Measurements from ENCODE around the gene COL11A1. TPM values are rescaled to one million over a fixed set of nuclear protein-coding genes. Genes with fewer than 3 reads are reported as not detected.
"Not testable (repeated sequence)": the region's sequence is repeated elsewhere in the genome, so short reads cannot be mapped to it uniquely, and the experiment has no call there.

Gene COL11A1
- total RNA-seq, 2 donors from 2014 or later: 1.00 to 1.3 TPM

DNA sequence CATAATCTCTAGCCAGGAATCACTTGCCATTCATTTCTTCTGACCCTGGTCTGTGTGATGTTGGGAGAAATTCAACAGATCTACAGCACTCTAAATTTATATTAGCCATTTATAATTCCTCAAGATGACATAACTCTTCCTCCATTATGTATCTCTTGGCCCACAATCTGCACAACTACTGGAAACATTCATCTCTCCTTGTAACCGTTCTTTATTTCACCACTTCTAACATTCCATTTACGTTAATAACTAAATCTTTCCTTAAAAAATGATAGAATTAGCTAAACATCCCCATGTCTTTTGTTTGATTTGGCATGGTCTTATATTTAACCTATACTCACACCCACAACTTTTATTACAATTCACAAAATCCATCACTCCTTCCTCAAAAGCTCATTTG, 166.0 kb downstream of the COL11A1 start:
- intact Hi-C loops (cut with DNase I): no loop called here
- no peak for DNase-seq (ENCODE audit: low spot score)

DNA sequence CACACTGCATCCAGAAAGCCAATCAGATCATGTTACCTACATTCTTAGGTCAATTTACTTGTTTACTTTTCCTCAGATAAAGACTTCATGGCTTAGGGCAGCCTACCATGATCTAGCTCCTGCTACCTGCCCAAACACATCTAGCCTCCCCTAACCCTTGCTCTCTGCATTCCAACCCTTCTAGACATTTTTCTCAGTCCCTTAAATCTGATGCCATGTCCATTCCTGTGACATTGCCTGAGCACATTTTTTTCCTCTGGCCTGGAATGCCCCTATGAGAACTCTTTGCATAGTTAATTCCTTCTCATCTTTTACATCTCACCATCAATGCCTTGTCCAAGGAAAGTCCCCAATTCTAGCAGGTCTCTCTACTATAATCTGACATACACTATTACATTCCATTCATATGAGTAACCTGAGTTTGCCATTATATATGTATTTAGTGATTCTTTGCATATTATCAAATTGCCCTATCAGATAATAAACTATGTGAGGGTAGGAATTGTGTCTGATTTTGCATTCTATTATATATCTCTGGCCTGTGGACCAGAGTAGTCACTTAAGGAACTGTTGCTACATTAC, 166.9 kb downstream of the COL11A1 start:
- no peak for DNase-seq (ENCODE audit: low spot score)
- intact Hi-C loops (cut with DNase I): no loop called here

DNA sequence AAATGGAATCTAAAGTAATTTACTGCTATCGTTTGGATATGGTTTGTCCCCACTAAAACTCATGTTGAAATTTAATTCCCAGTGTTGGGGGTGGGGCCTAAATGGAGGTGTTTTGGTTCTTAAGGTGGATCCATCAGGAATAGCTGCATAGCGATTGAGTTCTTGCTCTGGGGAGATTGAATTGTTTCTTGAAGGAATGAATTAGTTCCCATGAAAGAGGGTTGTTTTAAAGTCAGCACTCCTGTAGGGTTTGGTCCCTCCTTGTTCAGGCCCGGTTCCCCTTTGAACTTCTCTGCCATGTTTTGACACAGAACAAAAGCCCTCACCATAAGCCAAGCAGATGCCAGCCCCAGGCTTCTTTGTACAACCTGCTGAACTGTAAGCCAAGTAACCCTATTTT, 170.9 kb downstream of the COL11A1 start:
- no peak for DNase-seq (ENCODE audit: low spot score)
- intact Hi-C loops (cut with DNase I): no loop called here

DNA sequence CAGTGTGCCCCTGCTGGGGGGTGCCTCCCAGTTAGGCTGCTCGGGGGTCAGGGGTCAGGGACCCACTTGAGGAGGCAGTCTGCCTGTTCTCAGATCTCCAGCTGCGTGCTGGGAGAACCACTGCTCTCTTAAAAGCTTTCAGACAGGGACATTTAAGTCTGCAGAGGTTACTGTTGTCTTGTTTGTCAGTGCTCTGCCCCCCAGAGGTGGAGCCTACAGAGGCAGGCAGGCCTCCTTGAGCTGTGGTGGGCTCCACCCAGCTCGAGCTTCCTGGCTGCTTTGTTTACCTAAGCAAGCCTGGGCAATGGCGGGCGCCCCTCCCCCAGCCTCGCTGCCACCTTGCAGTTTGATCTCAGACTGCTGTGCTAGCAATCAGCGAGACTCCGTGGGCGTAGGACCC, 175.0 kb downstream of the COL11A1 start:
- not testable (repeated sequence) for DNase-seq (ENCODE audit: low spot score)

DNA sequence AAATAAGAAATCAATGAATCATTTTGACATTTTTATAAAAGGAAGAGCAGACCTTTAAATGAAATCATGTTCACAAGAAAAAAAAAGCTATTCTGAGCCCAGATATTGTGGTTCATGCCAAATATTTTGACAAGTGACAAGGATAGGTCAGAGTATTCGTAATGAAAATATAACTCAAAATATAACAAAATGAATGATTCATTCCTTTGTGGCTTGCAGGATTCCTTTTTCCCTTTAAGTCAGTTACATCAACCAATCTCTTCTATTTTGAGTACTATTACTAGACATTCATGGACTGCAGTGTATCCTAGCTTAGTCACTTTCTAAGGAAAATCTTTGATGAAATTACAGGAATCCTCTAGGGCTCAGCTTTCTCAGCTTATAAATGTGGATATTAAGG, 188.7 kb downstream of the COL11A1 start:
- no peak for DNase-seq (ENCODE audit: low spot score)
- intact Hi-C loops (cut with DNase I): no loop called here

More for the DNA sequence above, 175.0 kb downstream of the COL11A1 start:
- intact Hi-C loops (cut with DNase I): not testable (repeated sequence)

DNA sequence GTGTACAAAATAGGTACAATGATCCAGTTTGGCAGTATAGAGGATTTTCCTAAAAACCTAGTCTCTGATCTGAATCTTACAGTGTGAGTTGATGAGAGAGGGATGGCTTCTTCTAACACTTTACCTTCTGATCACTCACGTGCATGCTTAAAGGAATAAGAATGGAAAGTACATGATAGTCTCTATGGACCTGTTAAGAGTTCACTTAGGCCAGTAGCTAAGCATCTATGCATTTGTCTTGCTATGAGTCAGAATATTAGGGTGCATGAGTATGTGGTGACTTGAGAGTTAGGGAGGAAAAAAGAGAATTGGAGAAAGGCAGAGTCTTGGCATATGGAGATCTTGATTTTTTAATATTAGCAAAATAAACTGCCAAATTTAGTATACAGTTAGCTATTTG, 206.3 kb downstream of the COL11A1 start:
- intact Hi-C loops (cut with DNase I): no loop called here
- DNase-seq (ENCODE audit: low spot score): no peak

DNA sequence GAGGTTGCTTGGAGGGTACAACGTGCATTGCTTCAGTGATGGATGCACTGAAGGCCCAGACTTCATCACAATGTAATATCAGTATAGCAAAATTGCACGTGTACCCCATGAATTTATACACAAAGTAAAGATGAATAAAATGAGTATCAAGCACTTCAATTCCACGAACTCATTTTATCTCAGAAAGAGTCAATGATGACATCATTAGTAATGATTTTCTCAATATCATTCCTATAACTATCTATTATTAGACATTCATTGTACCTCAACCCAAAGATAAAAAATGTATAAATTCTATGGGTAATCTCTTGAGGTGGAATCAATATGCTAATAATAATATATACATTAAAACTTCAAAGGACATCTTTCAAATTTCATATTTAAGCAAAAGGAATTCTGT, 208.4 kb downstream of the COL11A1 start:
- intact Hi-C loops (cut with DNase I): no loop called here

DNA sequence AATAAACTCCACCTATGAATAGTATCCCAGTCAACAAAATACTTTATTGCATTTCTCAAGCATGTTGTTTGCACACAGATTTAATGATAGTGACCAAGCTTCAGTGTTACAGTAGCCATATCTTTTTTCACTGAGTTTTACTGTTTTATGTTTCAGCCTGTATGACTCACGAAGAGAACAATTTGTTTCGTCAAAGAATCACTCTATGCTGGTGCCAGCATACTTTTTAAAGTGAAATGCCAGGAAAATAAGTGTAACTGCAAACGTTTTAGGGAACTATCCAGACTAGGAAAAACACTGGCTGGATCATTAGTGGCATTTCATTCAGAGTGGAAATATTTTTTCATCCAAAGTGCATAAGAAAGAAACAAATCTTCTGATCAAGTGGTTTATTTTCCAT, 210.8 kb downstream of the COL11A1 start:
- intact Hi-C loops (cut with DNase I): no loop called here
- DNase-seq (ENCODE audit: low spot score): no peak

More for the DNA sequence above, 208.4 kb downstream of the COL11A1 start:
- DNase-seq (ENCODE audit: low spot score): no peak

DNA sequence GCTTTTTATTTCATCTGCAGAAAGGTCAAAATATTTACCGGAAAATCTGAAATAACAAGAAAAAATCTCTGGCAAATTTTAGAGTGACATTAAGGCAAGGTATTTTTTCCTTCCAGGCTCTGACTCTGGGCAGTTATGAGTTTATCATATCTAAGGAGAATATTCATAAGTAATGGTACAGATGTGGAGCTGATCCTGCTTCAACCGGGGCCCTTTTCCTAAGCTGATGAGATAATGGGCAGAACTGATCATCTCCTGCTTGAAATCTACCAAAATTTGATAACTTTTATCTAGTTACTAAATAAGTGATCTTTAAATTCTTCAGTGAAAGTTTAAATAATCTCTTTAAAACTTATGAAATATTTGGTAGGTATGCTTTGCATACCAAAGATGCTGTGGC, 211.6 kb downstream of the COL11A1 start:
- intact Hi-C loops (cut with DNase I): no loop called here
- no peak for DNase-seq (ENCODE audit: low spot score)

DNA sequence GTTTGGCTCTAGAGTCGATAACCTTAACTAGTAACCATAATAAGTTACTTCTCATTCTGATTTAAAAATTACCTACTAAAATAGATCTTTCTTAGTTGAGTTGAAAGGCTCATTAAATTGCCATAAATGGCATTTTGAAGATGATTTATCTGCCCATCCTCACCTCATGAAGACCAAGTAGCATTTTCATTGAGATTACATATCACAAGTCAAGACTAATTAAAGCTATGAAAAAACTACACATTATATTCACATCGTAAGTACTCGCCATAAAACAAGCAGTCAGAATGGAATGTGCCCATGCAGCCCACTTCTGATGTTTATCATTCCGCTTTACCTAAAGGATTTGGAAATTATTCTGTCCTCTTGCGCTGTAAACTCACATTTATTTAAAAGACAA, 212.0 kb downstream of the COL11A1 start:
- DNase-seq (ENCODE audit: low spot score): no peak
- intact Hi-C loops (cut with DNase I): no loop called here

DNA sequence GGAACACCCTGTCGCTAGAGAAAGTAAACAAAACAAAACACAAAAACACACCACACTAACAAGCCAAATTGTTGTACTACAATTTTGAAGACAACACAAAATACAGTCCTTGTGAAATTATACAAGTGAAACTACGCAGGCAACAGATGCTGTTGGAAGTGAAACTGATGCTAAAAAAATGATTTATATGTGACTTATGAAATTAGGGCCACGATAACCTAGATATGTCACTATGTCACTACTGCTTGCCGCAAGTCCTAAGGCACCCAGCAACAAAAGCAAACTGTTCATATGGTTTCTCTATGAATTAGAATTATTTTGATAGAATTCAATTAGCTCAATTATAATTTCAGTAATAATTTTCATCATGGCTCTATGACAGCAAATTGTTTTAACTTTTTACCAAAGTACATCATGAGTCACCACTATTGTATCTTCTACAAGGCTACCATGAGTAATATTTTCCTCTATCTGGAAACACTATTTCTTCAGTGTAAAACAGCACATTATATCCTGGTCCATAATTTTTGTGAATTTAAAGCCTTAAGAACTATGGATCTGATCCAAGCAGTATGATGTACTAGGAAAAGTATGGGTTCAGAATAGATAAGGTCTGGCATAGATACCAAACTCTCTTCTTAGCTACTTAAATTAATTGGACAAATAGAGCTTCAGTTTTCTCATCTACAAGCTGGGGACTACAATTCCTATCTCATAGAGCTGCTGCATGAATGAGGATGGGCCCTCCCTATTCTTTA, 216.3 kb downstream of the COL11A1 start:
- no peak for DNase-seq (ENCODE audit: low spot score)
- intact Hi-C loops (cut with DNase I): no loop called here

DNA sequence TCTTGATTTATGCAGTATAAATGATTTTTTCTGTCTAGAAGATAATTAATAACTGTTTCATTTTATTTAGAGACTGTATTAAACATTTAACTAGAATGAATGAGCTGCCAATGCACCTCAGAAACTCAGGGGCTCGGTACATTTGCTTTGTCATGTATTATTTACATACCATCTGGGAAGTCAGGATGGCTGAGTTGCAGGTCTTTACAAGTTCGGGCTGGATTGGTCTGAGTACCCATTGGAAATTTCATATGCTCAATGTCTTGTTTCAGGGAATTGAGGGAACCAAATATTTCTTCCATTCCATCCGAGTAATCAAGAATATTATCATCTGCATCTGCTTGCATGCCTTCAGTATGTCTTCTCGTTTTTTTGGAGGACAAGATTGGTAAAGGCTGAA, 221.7 kb downstream of the COL11A1 start:
- DNase-seq (ENCODE audit: low spot score): no peak
- intact Hi-C loops (cut with DNase I): no loop called here

DNA sequence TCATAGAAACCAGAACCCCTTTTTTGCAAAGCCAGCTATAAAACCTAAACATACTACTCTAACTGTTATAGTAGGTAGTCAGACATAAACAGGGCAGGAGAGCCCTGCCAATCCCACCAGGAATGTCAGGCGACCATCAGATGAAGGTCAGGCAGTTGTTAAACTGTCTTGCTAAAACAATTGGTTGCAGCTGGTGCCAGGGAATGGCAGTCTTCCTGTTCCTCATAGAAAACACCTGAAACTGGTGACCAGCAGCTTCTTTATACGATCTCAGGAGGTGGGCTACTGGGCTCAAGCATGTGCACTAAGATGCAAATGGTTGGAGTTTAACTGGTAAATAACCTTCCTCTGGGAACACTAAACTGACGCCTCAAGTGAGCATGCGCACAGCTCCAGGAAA, 224.1 kb downstream of the COL11A1 start:
- no peak for DNase-seq (ENCODE audit: low spot score)
- intact Hi-C loops (cut with DNase I): no loop called here

DNA sequence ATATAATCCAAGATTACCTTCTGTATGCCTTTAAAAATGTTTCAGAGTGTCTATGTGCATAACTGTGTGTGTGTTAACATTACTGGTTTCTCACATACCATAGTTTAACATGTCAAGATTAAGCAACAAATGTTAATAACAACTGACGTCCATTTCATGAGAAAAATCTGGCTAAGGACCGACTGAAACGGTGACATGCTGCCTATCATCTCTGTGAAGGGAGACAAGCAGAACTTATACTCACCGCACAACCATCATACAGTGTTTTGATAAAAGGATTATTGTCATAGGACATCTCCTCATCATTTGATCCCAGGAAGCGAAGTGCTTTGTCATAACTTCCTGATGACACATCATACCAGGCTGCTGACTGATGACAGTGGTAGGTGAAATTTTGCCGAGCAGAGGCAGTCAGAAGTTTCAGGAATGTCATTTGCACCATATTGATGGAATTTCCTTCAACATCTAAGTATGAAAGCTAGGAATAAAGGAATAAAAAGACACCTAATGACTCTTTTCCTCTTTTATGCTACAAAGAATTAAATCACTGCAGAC, 228.8 kb downstream of the COL11A1 start:
- no peak for DNase-seq (ENCODE audit: low spot score)
- intact Hi-C loops (cut with DNase I): no loop called here

DNA sequence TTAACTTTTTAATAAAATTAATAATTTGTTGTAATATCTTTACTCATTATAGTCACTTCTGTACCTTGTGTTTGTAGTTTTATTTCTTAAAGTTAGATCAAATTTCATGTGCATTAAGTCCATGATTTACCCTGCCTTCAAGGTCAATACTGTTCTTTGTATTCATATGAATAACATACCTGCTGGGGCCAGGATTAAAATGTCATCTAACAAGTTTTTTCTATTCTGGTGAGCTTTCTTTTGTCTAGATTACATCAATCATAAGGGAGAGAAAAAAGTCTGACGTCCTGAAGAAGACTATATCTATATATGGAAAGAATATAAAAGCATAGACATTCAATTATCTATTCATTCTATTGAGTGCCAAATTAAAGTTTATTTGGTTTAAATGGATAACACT, 232.6 kb downstream of the COL11A1 start:
- intact Hi-C loops (cut with DNase I): no loop called here
- no peak for DNase-seq (ENCODE audit: low spot score)

DNA sequence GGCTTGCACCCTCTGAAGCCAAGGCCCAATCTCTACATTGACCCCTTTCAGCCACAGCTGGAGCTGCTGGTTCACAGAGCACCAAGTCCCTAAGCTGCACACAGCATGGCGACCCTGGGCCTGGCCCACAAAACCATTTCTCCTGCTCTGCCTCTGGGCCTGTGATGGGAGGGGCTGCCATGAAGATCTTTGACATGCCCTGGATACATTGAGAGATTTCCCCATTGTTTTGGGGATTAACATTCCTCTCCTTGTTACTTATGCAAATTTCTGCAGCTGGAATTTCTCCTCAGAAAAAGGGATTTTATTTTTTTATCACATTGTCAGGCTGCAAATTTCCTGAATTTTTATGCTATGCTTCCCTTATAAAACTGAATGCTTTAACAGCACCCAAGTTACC, 235.8 kb downstream of the COL11A1 start:
- no peak for DNase-seq (ENCODE audit: low spot score)
- intact Hi-C loops (cut with DNase I): no loop called here

DNA sequence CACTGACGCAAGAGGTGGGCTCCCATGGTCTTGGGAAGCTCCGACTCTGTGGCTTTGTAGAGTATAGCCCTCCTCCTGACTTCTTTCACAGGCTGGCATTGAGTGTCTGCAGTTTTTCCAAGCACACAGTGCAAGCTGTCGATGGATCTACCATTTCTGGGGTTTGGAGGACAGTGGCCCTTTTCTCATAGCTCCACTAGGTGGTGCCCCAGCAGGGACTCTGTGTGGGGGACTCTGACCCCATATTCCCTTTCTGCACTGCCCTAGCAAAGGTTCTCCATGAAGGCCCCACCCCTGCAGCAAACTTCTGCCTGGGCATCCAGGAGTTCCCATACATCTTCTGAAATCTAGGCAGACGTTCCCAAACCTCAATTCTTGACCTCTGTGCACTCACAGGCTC, 236.2 kb downstream of the COL11A1 start:
- DNase-seq (ENCODE audit: low spot score): no peak
- intact Hi-C loops (cut with DNase I): no loop called here

DNA sequence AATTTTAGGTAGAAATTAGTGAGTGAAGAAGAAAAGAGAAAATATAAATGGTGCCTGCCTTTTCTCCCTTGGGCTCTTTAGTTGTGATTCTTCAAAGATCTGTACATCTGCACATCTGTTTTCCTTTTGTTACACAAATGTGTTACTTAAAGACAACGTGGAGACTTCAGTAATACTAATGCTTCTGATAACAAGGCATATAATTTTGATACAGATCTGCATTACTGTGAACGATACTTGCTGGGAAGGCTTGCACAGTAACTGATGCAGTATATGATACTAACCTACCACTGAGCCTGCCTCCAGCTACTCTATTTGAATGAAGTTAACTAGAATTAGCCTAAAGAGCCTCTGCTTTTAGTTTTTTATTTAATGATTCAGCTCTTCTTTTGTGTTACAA, 244.6 kb downstream of the COL11A1 start:
- no peak for DNase-seq (ENCODE audit: low spot score)
- intact Hi-C loops (cut with DNase I): no loop called here

DNA sequence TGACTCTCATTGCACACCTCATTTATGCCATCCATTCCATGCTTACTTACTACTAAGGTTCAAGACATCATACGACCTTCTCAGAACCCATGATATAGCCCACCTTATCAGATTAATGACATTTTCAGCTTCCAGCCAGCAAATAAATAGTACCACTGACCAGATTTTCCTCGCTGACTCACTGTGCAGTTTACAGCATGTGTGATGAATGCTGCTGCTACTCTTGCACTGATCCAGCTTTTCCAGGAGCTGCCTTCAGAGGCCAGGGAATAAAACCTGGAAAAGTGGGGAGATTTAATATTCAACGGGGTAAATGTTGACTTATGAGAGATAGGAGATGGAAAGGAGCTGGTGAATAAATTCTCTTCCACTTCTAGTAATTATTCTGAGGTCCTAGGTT, 247.1 kb downstream of the COL11A1 start:
- DNase-seq (ENCODE audit: low spot score): no peak
- intact Hi-C loops (cut with DNase I): no loop called here

DNA sequence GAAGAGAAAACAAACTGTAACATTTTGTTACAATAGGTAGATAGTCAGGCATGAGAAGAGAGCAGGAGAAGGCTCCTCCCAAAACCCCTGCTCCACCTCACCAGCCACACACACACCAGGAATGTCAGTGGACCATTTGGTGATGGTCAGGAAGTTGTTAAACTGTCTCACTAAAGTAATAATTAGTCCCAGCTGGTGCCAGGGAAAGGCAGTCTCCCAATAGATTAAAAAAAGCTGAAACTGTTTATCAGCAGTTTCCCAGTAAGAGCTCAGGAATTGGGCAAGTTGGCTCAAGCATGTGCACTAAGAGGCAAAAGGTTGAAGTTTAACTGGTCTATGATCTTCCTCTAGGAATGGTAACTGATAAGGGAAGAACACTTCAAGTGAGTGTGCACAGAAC, 249.6 kb downstream of the COL11A1 start:
- DNase-seq (ENCODE audit: low spot score): no peak
- intact Hi-C loops (cut with DNase I): no loop called here

DNA sequence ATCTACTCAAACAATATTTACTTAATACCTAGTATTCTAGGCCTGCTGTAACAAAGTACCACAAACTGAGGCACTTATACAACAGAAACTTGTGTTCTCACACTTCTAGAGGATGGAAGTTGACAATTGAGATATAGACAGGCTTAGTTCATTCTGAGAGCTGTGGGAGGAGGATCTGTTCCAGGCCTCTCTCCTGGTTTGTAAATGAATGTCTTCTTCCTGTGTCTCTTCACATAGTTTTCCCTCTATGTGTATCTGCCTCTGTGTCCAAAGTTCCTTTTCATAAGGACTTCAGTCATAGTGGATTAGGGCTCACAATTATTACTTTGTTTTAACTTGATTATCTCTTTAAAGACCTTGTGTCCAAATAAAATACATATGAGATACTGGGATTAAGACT, 251.1 kb downstream of the COL11A1 start:
- no peak for DNase-seq (ENCODE audit: low spot score)
- intact Hi-C loops (cut with DNase I): no loop called here
